ENCODE results near the gene GALNT9.
"Not testable (repeated sequence)": the region's sequence is repeated elsewhere in the genome, so short reads cannot be mapped to it uniquely, and the experiment has no call there.

The GALNT9 gene

DNA sequence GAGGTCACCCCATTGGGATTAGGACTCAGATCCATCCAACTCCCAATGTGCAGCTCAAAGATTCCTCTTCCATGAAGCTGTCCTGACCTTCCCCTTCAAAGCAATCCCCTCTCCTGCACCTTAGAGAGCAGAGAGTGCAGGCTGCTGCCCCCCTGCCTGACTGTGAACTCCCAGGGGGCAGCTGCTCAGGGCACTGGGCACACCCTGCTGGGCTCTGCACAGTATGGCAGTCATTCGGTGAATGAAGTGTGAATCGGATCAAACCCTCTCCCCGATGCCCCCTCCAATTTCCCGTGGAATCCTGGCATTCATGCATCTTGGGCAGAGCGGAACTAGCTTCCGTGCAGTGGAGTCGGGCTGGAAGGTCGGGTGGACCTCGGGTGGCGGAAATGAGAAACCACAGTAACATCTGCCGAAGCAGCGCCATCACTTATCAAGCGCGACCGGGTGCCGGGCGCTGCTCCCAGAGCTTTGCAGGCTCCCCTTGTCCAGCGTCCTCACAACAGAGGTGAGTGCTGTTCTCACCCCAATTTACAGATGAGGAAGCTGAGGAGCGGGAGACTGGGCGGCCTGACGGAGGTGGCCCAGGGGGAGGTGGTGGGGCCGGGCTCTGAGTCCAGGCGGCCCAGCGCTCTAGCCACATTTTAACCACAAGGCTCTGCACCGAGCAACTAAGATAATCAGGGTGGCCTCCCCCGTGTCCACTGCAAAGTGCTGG, 14.7 kb downstream of the GALNT9 start:
- no peak for DNase-seq (ENCODE audit: low read depth in 2 of 2)

GRCh38 chr12:132314035-132314434, 15.4 kb downstream of the GALNT9 start:
- no peak for DNase-seq (ENCODE audit: low read depth in 2 of 2)

GRCh38 chr12:132313182-132313581, 16.2 kb downstream of the GALNT9 start:
- DNase-seq (ENCODE audit: low read depth in 2 of 2) = no peak

GRCh38 chr12:132312516-132312915, 16.9 kb downstream of the GALNT9 start:
- no peak for DNase-seq (ENCODE audit: low read depth in 2 of 2)

DNA sequence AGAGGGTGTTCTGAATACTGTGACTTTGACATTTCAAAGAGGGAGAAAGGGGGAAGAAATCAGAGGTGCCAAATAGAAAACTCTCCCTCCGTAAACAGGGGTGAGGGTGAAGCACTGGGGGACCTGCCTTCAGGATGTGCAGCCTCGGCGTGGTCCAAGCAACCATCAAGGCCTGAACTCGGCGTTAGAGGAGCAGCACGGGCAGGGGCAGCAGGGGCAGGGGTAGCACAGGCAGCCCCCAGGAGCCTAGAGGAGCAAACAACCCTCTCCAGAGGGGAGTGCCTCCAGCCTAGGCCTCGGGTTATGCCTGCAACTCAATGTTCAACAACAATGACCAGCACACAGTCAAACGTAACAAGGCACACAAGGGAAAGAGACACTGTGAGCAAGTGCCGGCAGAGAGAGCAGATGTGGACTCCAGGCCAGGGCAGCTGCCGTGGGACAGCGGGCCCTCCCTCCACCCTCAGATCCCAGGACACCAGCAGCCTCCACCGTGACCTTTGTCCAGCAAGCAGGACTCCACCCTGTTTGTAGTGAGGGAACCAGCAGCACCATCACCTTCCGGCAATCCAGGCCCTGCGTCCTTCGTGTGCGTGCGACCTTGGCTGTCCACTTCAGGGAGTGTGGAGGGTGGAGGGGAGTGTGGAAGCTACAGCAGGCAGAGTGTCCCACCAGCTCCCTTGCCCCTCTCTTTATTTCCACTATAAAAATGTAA, 18.0 kb downstream of the GALNT9 start:
- no peak for DNase-seq (ENCODE audit: low read depth in 2 of 2)

DNA sequence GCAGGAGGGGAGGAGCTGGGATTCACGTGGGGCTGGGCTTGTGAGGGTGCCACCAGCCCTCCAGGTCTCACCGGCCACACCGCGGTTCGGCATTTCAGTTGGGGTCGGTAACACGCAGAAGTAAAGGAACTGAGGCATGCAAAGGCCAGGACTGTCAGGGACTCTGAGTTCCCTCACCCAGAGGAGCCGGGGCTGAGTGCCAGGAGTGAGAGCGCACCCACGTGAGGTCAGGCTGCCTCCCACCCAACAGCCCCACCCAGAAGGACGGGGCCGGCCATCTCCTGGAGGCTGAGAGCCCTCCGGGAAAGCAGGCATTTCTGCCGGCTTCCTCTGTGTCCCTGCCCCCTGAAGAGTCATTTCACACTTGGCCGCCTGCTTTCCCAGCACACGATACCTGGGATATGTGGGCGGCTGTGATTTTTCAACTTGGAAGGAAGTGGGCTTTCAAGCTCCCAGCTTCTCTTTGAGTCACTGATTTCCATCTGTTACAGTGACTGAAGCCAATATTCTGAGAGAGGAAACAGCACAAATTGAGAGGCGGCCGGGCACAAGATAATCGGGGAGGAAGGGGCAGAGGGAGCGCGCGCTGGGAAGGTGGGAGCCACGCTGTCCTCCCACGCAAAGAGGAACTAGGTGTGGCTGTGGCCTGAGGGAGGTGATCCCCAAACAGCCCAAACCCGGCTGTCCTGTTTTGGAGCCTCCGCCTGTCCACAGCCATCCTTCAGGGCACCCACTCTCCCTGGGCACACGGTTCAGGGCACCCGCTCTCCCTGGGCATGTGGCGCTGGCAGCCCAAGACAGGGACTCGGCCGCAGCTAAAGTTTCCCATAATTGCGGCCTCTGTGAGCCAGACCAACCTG, 19.0 kb downstream of the GALNT9 start:
- no peak for DNase-seq (ENCODE audit: low read depth in 2 of 2)

DNA sequence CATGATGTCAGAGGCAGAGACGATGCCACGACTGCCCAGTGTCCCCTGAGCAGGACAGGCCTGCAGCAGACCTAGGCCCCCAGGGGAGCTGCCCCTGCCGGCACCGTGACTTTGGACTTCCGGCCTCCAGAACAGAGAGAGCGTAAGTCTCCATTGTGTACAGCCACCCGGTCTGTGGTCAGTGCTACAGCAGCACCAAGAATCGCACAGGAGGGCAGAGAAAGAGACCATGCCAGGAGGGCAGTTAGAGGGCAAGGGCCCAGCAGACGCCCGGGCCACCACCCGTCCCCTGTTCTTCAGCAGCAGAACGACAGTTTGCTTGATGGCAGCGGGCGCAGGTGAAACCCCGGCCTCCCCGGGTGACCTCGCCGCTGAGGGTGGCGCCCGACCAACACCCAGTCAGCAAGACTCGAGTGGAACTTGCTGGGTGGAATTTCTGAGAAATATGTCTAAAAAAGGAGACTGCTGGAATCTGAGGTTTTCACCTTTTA, 19.7 kb downstream of the GALNT9 start:
- no peak for DNase-seq (ENCODE audit: low read depth in 2 of 2)

DNA sequence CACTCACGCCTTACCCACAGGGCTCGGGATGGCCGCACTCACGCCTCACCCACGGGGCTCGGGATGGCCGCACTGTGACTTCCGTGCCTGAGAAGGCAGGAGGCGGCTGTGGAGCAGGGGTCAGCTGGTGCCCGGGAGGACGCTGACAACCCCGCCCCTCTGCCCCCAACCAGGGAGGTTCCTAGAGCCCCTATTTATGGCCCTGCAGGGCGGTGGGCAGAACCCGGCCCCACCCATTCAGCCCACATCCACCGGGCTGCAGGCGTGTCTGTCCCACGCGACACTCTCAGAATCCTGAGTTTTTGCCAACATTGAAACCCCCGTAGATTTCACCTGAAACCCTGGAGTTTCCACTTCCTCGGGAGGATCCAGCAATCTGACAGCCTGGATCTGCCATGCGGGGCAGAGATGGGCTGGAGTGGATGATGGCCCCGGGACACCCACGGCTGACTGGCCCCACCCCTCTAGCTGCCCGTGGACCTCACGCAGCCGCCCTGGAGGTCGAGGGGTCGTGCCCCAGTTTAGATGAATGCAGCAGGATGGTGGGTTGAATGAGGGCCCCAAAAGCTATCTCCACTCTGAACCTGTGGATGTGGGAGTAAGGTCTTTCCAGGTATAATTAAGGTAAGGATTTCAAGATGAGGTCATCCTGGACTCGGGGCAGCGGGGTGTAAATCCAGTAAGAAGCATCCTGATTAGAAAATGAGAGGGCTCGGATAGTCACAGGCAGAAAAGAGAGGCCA, 20.4 kb downstream of the GALNT9 start:
- DNase-seq (ENCODE audit: low read depth in 2 of 2) = no peak

DNA sequence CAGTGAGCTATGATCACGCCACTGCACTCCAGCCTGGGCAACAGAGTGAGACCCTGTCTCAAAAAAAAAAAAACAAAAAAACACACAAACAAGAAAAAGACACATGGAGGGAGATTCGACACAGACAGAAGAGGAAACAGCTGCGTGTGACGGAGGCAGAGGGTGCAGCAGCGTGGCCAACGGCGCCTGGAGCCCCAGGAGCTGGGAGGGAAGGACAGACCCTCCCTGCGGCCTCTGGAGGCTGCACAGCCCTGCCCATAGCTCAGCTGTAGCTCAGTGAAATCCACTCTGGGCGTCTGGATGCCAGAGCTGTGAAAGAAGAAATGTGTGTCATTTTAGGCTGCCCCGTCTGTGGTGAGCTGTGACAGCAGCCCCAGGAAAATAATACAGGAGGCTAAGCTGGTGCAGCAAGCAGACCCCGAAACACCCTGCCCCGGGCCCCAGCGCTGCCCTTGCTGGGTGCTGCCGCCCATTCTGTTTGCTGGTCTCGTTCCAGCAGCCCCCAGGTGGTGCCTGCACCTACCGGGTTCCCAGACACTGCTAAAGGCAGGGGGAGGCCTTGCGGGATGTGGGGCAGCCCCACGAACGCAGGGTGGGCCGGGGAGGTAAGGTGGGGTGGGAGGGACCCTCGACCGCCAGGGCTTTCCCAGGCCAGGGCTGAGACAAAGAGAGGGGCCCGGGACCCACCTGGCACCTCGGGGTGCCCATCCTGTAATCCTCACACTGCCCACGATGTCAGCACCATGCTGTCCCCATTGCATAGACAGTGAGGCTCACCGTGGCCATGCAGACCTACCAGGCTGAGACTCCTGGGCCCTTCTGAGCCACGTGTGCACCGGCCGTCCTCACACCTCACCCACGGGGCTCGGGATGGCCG, 21.2 kb downstream of the GALNT9 start:
- DNase-seq (ENCODE audit: low read depth in 2 of 2) = no peak

GRCh38 chr12:132306885-132307191, 22.6 kb downstream of the GALNT9 start:
- no peak for DNase-seq (ENCODE audit: low read depth in 2 of 2)

- no peak for DNase-seq (ENCODE audit: low read depth in 2 of 2)
Observed at GRCh38 chr12:132305991-132306884, 23.2 kb downstream of the GALNT9 start.

DNA sequence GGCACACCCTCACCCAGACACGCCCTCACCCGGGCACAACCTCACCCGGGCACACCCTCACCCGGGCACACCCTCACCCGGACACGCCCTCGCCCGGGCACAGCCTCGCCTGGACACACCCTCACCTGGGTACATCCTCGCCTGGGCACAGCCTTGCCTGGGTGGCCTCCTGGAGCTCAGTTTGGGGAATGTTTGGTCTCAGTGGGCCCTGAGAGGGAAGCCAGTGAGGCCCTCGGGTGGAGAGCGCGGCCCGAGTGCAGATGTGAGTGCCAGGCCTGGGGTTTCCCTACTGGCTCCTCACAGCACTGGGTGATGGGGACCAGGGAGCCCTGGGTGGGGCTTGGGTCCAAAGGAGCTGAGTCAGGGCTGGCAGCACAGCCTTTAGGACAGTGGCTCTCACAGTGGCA, 23.8 kb downstream of the GALNT9 start:
- no peak for DNase-seq (ENCODE audit: low read depth in 2 of 2)

GRCh38 chr12:132304866-132305265, 24.5 kb downstream of the GALNT9 start:
- not testable (repeated sequence) for DNase-seq (ENCODE audit: low read depth in 2 of 2)

DNA sequence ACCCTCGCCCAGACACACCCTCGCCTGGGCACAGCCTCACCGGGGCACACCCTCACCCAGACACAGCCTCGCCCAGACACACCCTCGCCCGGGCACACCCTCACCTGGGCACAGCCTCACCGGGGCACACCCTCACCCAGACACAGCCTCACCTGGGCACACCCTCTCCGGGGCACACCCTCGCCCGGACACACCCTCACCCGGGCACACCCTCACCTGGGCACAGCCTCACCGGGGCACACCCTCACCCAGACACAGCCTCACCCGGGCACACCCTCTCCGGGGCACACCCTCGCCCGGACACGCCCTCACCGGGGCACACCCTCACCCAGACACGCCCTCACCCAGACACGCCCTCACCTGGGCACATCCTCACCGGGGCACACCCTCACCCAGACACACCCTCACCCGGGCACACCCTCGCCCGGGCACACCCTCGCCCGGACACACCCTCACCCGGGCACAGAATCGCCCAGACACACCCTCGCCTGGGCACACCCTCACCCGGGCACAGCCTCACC, 25.5 kb downstream of the GALNT9 start:
- not testable (repeated sequence) for DNase-seq (ENCODE audit: low read depth in 2 of 2)

- DNase-seq (ENCODE audit: low read depth in 2 of 2) = no peak
Observed at GRCh38 chr12:132302466-132303358, 26.7 kb downstream of the GALNT9 start.

- DNase-seq (ENCODE audit: low read depth in 2 of 2) = no peak
Observed at GRCh38 chr12:132300789-132301722, 28.3 kb downstream of the GALNT9 start.

GRCh38 chr12:132296063-132296462, 33.3 kb downstream of the GALNT9 start:
- DNase-seq (ENCODE audit: low read depth in 2 of 2) = no peak
